Activated naive CD8-positive, alpha-beta T cell treated with anti-CD3 and anti-CD28 coated beads, Interleukin-2, amount 50 U/mL, for 16 hours (primary cell): Measurements from ENCODE around the gene IGSF1.
"Not testable (repeated sequence)": the region's sequence is repeated elsewhere in the genome, so short reads cannot be mapped to it uniquely, and the experiment has no call there.

Experiments
- DNase-seq: peaks from one replicate; pipeline ENCODE4 v3.0.0-alpha.2; 2020; ENCODE audit warnings: low read depth, low spot score

IGSF1 gene

GRCh38 chrX:131273011-131273410 lies 16.1 kb downstream of the IGSF1 start:
- no peak for DNase-seq

GRCh38 chrX:131271826-131272225 lies 17.3 kb downstream of the IGSF1 start:
- no peak for DNase-seq

DNA sequence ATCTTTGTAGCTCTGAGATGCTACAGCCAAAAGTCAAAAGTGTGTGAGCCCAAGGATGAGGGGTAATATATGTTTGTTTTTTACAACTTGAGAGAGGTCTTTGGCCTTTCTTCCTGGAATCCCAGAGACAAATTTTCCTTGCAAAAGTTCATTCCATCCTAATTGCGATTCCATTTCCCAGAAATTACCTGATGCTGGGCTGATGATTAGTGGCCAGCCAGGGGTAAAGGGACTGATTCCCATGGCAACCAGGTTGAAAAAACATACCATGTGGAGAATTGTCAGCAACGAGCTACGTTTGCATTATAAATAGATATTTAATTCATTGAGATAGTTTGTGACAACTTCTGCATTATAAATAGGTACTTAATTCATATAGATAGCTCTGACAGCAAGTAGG lies 17.8 kb downstream of the IGSF1 start:
- DNase-seq, result no peak

DNA sequence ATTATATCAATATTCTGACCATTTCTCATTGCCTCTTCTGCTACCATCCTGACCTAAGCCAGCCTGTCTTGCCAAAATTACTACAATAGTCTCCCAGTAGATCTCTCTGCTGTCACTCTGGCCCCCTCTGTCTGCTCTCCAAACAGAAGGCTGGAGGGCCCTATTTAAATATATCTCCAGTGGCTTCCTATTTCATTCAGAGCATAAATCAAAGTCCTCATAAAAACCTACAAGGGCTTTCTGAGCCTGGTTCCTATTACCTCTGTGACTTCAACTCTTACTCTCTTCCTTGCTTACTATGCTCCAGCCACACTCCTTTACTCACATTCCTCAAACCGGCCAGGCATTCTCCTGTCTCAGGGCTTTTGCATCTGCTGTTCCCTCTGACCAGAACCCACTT lies 19.0 kb downstream of the IGSF1 start:
- no peak for DNase-seq

DNA sequence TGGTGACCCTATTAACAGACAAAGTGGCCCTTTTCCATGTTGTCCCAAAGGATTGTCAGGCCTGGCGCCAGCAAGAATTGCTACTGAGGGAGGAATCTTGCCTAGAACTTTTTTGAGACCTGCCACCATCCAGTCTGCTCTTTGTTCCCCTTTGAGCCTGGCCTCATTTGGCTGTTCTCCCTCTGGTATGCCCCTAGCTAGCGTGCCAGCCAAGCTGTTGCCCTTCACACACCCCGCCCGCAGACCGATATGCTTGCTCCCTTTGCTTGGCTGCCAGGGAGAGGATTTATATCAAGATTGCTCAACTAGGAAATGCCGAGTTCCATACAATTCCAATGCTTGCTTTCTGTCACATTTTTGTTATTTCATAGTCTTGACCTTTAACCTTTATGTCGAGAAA lies 24.4 kb downstream of the IGSF1 start:
- no peak for DNase-seq

DNA sequence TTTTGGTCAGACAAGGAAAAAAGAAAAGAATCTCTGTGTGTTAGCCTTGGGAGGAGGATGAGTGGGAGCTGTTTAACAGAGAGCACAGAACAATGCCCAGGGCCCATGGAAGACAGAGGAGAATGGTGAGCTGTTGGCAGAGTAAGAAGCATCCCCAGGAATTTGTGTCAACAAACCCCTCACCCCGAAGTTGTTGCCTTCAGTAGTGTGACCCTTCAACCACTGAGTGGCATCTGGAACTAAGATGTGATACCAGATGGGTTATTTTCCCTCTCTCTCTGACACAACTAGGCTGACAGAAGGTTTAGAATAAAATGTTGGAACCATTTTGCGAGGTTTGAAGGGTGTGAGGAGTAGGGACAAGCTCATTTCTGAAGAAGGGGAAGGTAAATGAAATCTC lies 25.1 kb downstream of the IGSF1 start:
- DNase-seq, result no peak

GRCh38 chrX:131262738-131263679 lies 26.1 kb downstream of the IGSF1 start:
- DNase-seq, result no peak

GRCh38 chrX:131262200-131262599 lies 26.9 kb downstream of the IGSF1 start:
- DNase-seq, result no peak

GRCh38 chrX:131257367-131257766 lies 31.7 kb downstream of the IGSF1 start:
- no peak for DNase-seq

DNA sequence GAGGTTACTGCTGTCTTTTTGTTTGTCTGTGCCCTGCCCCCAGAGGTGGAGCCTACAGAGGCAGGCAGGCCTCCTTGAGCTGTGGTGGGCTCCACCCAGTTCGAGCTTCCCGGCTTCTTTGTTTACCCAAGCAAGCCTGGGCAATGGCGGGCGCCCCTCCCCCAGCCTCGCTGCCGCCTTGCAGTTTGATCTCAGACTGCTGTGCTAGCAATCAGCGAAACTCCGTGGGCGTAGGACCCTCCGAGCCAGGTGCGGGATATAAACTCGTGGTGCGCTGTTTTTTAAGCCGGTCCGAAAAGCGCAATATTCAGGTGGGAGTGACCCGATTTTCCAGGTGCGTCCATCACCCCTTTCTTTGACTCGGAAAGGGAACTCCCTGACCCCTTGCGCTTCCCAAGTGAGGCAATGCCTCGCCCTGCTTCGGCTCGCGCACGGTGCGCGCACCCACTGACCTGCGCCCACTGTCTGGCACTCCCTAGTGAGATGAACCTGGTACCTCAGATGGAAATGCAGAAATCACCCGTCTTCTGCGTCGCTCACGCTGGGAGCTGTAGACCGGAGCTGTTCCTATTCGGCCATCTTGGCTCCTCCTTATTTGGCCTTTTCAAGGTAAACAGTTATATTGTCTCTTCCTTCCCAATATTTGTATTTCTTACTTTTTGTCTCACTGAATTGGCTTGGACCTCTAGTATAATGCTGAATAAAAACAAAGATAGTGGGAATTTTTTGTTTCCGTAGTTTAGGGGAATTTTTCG lies 37.9 kb downstream of the IGSF1 start:
- not testable (repeated sequence) for DNase-seq

DNA sequence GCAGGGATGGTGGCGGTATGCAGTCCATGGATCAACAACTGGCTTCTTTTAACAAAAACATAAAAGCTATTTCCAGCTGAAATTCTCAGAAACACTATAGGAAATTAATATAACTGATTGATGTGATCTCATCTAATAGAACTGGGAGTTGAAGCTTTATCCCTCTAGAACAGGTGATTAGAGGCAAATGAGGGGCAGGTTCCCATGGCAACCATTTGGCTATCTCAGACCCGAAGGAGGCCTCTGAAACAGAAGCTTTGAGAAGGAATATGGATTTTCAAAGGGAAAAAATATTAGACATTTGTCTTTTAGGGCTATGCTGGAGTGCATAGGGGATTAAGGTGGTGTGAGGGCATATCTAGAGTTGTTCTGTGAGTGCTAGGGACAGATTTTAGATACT lies 50.0 kb downstream of the IGSF1 start:
- DNase-seq, result no peak

- DNase-seq, result no peak
Measured at GRCh38 chrX:131237363-131237762, 51.7 kb downstream of the IGSF1 start.

- no peak for DNase-seq
Measured at GRCh38 chrX:131235768-131236545, 53.1 kb downstream of the IGSF1 start.

DNA sequence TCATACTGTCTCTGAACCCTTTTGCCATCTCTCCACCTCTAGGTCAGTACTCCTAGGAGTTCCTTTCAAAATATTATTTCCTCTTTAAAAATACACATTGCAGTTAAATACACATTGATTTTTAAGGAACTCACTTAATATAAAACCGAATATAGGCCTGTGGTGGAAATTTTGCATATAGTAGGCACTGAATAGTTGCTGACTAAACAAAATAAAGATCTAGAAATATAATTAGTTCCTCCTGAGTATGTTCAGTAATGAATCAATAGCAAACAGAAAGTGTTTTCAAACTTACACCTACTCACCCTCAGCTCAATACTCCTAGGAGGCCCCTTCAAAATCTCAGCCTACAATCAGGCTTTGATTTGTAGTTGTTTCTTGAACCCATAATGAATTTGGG lies 61.5 kb downstream of the IGSF1 start:
- DNase-seq, result no peak

DNA sequence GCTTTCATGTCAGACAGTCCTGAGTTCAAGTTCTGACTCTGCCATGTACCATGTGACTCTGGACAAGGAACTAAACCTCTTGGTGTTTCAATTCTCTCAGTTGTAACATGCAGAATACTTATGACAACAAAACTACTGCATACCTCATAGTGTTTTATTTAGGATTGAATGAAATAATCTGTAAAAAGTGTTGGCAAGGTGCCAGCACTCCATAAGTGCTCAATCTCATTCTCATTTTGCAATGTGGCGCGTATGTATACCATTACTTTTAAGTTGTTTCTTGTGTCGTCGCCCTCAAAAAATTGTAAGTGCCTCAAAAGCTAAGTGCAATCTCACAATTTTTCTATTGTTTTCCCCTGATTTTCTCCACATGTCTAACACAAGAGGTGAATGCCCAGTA lies 62.5 kb downstream of the IGSF1 start:
- no peak for DNase-seq

- DNase-seq, result no peak
Measured at GRCh38 chrX:131225078-131225477, 64.0 kb downstream of the IGSF1 start.
